HepG2 (cell line): ENCODE data around the gene DSCAML1. TPM values are rescaled to one million over a fixed set of nuclear protein-coding genes. Genes with fewer than 3 reads are reported as not detected.

ENCODE experiments used
- ATAC-seq: fragments of 200-7000 bp; cut with Tn5 transposase; 3 replicates; pipeline ENCODE4 v1.9.1; 2020; ENCODE audit warnings: mild to moderate bottlenecking, moderate library complexity
- BruUV-seq: library from RNA; stranded (reverse); fragments of 400-500 nt; replicated peaks from 2 replicates; lab custom pipeline; 2021; lab: Mats Ljungman, UMichigan
- CTCF ChIA-PET: fragments of 300-600 bp; formaldehyde crosslinking; extraction: SDS; loops from one replicate; lab custom pipeline; 2021; ENCODE audit warnings: low total read pairs, inconsistent platforms, low intra/inter-chr PET ratio; lab: Yijun Ruan, JAX
- POLR2A ChIA-PET: fragments of 350-600 bp; sonication (Branson Sonifier 250); formaldehyde crosslinking; loops from one replicate; lab custom pipeline; 2020; ENCODE audit warnings: antibody characterized with exemption, inconsistent platforms; lab: Yijun Ruan, JAX
- DNase-seq: peaks from one replicate; pipeline ENCODE4 v3.0.0-alpha.2; 2015; ENCODE audit warnings: low spot score
- FAIRE-seq: peaks from 3 replicates; lab custom pipeline; 2011; peaks lifted over from hg19 to GRCh38; lab: Jason Lieb, UNC
- H2AFZ ChIP-seq: one replicate; pipeline ENCODE4 v1.6.1; 2011; ENCODE audit warnings: low read length, inconsistent platforms
- H3K27ac ChIP-seq: fragments of 300-600 bp; 3 replicates; pipeline ENCODE4 v1.8.0; 2011; ENCODE audit warnings: mixed run types, mild to moderate bottlenecking, mixed read lengths, low read length, inconsistent platforms; ENCODE audit not compliant: insufficient read depth; ENCODE audit errors: extremely low read length
- H3K27me3 ChIP-seq, 2 experiments: fragments of 200-600 bp in 1 of 2; 2 replicates in 1 of 2; 3 replicates in 1 of 2; pipeline versions ENCODE4 v1.6.0 to v1.8.0; 2011; ENCODE audit warnings: low read length in 2 of 2, mild to moderate bottlenecking in 2 of 2, moderate library complexity in 2 of 2, inconsistent platforms in 1 of 2; ENCODE audit not compliant: insufficient read depth in 2 of 2, control insufficient read depth in 1 of 2
- H3K36me3 ChIP-seq, 2 experiments: fragments of 200-600 bp in 1 of 2; replicated peaks in 1 of 2; 2 replicates in 1 of 2; 3 replicates in 1 of 2; pipeline versions ENCODE4 v1.5.1 to v1.8.0; 2011; ENCODE audit warnings: low read length in 2 of 2, inconsistent platforms in 1 of 2; ENCODE audit not compliant: insufficient read depth in 2 of 2, control insufficient read depth in 1 of 2
- H3K4me1 ChIP-seq: 2 replicates; pipeline ENCODE4 v1.5.1; 2012; ENCODE audit warnings: low read length, inconsistent platforms; ENCODE audit not compliant: insufficient read depth
- H3K4me2 ChIP-seq: 2 replicates; pipeline ENCODE4 v1.6.0; 2011; ENCODE audit warnings: low read depth, low read length, inconsistent platforms
- H3K4me3 ChIP-seq, 3 experiments: fragments of 200-600 bp in 1 of 3; sonication (generic), shearing (Covaris generic) in 1 of 3; replicated peaks in 1 of 3; 2 replicates each; pipeline ENCODE4 v1.5.1; 2011 to 2016; ENCODE audit warnings: low read length in 3 of 3, inconsistent platforms in 2 of 3, low read depth in 2 of 3, mild to moderate bottlenecking in 2 of 3, control low read depth in 1 of 3, mixed read lengths in 1 of 3; ENCODE audit not compliant: insufficient read depth in 1 of 3
- H3K79me2 ChIP-seq: one replicate; pipeline ENCODE4 v1.6.1; 2011; ENCODE audit warnings: low read length, inconsistent platforms; ENCODE audit not compliant: insufficient read depth
- H3K9ac ChIP-seq: 2 replicates; pipeline ENCODE4 v1.6.0; 2011; ENCODE audit warnings: mild to moderate bottlenecking, low read depth, low read length, inconsistent platforms; ENCODE audit not compliant: insufficient read depth
- H3K9me3 ChIP-seq: 2 replicates; pipeline ENCODE4 v1.5.1; 2012; ENCODE audit warnings: mild to moderate bottlenecking, low read length
- H4K20me1 ChIP-seq: 2 replicates; pipeline ENCODE4 v1.6.0; 2011; ENCODE audit warnings: inconsistent platforms, mild to moderate bottlenecking, low read length, moderate library complexity; ENCODE audit not compliant: insufficient read depth
- CHCHD3 ChIP-seq: sonication (generic); formaldehyde crosslinking; IDR thresholded peaks from 2 replicates; pipeline ENCODE4 v1.8.0; 2022; ENCODE audit warnings: mild to moderate bottlenecking, missing genetic modification reagents, moderate library complexity
- DZIP1 ChIP-seq: sonication (generic); formaldehyde crosslinking; IDR thresholded peaks from 2 replicates; pipeline ENCODE4 v1.5.0; 2020; ENCODE audit warnings: mild to moderate bottlenecking, missing genetic modification reagents
- ISL2 ChIP-seq: sonication (generic); formaldehyde crosslinking; IDR thresholded peaks from 2 replicates; pipeline ENCODE4 v1.5.0; 2020; ENCODE audit warnings: missing genetic modification reagents
- MAFG ChIP-seq: sonication (generic); formaldehyde crosslinking; IDR thresholded peaks from 2 replicates; pipeline ENCODE4 v1.5.1; 2020; ENCODE audit warnings: mild to moderate bottlenecking, missing genetic modification reagents
- SP140L ChIP-seq: sonication (generic); formaldehyde crosslinking; IDR thresholded peaks from 2 replicates; pipeline ENCODE4 v1.4.0; 2020; ENCODE audit warnings: missing genetic modification reagents, borderline replicate concordance
- TOE1 ChIP-seq: sonication (generic); formaldehyde crosslinking; IDR thresholded peaks from 2 replicates; pipeline ENCODE4 v1.4.0; 2020; ENCODE audit warnings: mild to moderate bottlenecking, missing genetic modification reagents
- ZMAT3 ChIP-seq: sonication (generic); formaldehyde crosslinking; conservative IDR thresholded peaks from 2 replicates; pipeline ENCODE4 v1.7.0; 2021; ENCODE audit warnings: missing genetic modification reagents
- ZSCAN9 ChIP-seq: IDR thresholded peaks from 2 replicates; pipeline ENCODE4 v1.6.1; 2016; ENCODE audit warnings: borderline replicate concordance
- WGBS: methylation state at CpG from one replicate; pipeline ENCODE4 v1.1.6; 2017; ENCODE audit warnings: low lambda C conversion rate; 5-methylcytosine and 5-hydroxymethylcytosine counted together
- in situ Hi-C: cut with HindIII; loops from 2 replicates; pipeline ENCODE4 v1.10.0; 2017; ENCODE audit warnings: low pct_unique_long_range_greater_than_20kb; ENCODE audit not compliant: extremely low pct_ligation_motif_present
- intact Hi-C: fragments of 100-400 bp; cut with micrococcal nuclease; formaldehyde crosslinking; loops from one replicate; pipeline ENCODE4 v1.10.0; 2022; ENCODE audit not compliant: unreplicated experiment
- polyA plus RNA-seq, 8 experiments: library from polyadenylated mRNA; depleted of rRNA in 3 of 8; stranded (reverse) in 7 of 8; unstranded in 1 of 8; fragments of >200 nt; fragmentation: Illumina TruSeq in 4 of 8; extraction: Trizol in 4 of 8; gene quantifications; 2 replicates each; pipeline versions ENCODE4 v1.2.1 to v1.2.3, GENCODE V29; 2011 to 2016; ENCODE audit warnings: low read depth in 4 of 8, missing spikeins in 1 of 8, mixed read lengths in 1 of 8; ENCODE audit not compliant: insufficient read depth in 1 of 8
- total RNA-seq, 5 experiments: library from RNA; depleted of rRNA; stranded (reverse); fragments of >200 nt; fragmentation: Illumina TruSeq; extraction: Trizol; gene quantifications; 2 replicates each; pipeline ENCODE4 v1.2.3, GENCODE V29; 2016; ENCODE audit warnings: low read depth in 1 of 5

Gene DSCAML1
- total and polyA plus RNA-seq, 2 of the 13 experiments (the other 11 are each of a cell fraction or from before 2014, with no cell fraction given): 0.29 to 0.40 TPM

- BruUV-seq: no TSS peak
- H3K27me3 ChIP-seq: no peaks in the 10 kb centered on the region
- H3K4me3 ChIP-seq: no peak overlapping the region
- no peaks in the 10 kb centered on the region for H3K36me3 ChIP-seq
- H3K4me2 ChIP-seq: no peak overlapping the region
- TF ChIP-seq ZMAT3 (CRISPR knock-in tag) (no peak), MAFG (CRISPR knock-in tag) (no peak), DZIP1 (CRISPR knock-in tag) (no peak), ZSCAN9 (CRISPR knock-in tag) (no peak), CHCHD3 (CRISPR knock-in tag) (no peak), SP140L (CRISPR knock-in tag) (no peak), TOE1 (CRISPR knock-in tag) (no peak), ISL2 (no peak)
- TF ChIP-seq, all 625 proteins: peak for 0
- no peak overlapping the region for H2AFZ ChIP-seq
- intact Hi-C loops: no loop called here
- H3K9me3 ChIP-seq: no peaks in the 10 kb centered on the region
- ATAC-seq (no peak), DNase-seq (no peak), FAIRE-seq (no peak)
- ChIA-PET POLR2A (no interaction called here), CTCF (no interaction called here)
- H3K79me2 ChIP-seq: no peaks in the 10 kb centered on the region
- no peak overlapping the region for H3K9ac ChIP-seq
- in situ Hi-C loops: no loop called here
- no peaks in the 10 kb centered on the region for H4K20me1 ChIP-seq
- 15% methylated on average over 3 of the region's 3 CpGs for WGBS
- H3K4me1 ChIP-seq: no peaks in the 10 kb centered on the region
- no peak overlapping the region for H3K27ac ChIP-seq
Measured at GRCh38 chr11:117658809-117659208, 138.2 kb downstream of the DSCAML1 start.
